ENCODE data around the gene TYW1. TPM values are rescaled to one million over a fixed set of nuclear protein-coding genes. Genes with fewer than 3 reads are reported as not detected.
"Not testable (repeated sequence)": the region's sequence is repeated elsewhere in the genome, so short reads cannot be mapped to it uniquely, and the experiment has no call there.

TYW1 gene
- total and polyA plus RNA-seq, 2 of the 4 experiments (the other 2 are of a cell fraction): 10.7 to 23.7 TPM

- CTCF ChIA-PET; H4K91ac ChIP-seq (ENCODE audit: insufficient read depth, low read depth, low read length); dilution Hi-C loops (cut with HindIII; ENCODE audit: low sequenced_read_pairs, unreplicated experiment); H2BK15ac ChIP-seq (ENCODE audit: low read depth, low read length); H3K4me1 ChIP-seq (ENCODE audit: control insufficient read depth, insufficient read depth, low read length); H2BK5ac ChIP-seq (ENCODE audit: low read depth, low read length, poor library complexity, severe bottlenecking); intact Hi-C loops (cut with micrococcal nuclease); H3K9me3 ChIP-seq (ENCODE audit: control insufficient read depth, insufficient read depth, low read length); in situ Hi-C loops (cut with MboI; ENCODE audit: low sequenced_read_pairs); H2AFZ ChIP-seq (replicated peaks; ENCODE audit: low read length, poor library complexity); DNase-seq; H3K9me1 ChIP-seq (ENCODE audit: insufficient read depth, low read length); H3K56ac ChIP-seq (ENCODE audit: extremely low read depth, insufficient read depth, low read length); H3K4me2 ChIP-seq (ENCODE audit: low read depth, low read length); H3K27me3 ChIP-seq (ENCODE audit: control insufficient read depth, insufficient read depth, low read length); H2BK20ac ChIP-seq (ENCODE audit: low read depth, low read length); H3K9ac ChIP-seq (ENCODE audit: low read depth, low read length); H2AK9ac ChIP-seq (replicated peaks; ENCODE audit: low read depth, low read length, poor library complexity); H2BK120ac ChIP-seq (ENCODE audit: low read depth, low read length); POLR2A ChIA-PET (ENCODE audit: unreplicated experiment); H3K4ac ChIP-seq (ENCODE audit: low read depth, low read length); H3K36me3 ChIP-seq (ENCODE audit: control insufficient read depth, insufficient read depth, low read length); H3K23ac ChIP-seq (ENCODE audit: low read depth, low read length); H3K27ac ChIP-seq (ENCODE audit: insufficient read depth, low read length); H3K4me3 ChIP-seq (ENCODE audit: insufficient read depth, low read depth, low read length); H4K8ac ChIP-seq (ENCODE audit: low read depth in 2 of 2, low read length in 2 of 2); H4K5ac ChIP-seq (ENCODE audit: low read depth, low read length); H3K14ac ChIP-seq (replicated peaks; ENCODE audit: low read depth, low read length); H3K18ac ChIP-seq (ENCODE audit: low read depth, low read length); BruUV-seq (replicated peaks); ATAC-seq (ENCODE audit: low read depth); H2AK5ac ChIP-seq (ENCODE audit: low read depth, low read length); H3K79me1 ChIP-seq (ENCODE audit: low read depth in 1 of 2, low read length in 2 of 2); H4K20me1 ChIP-seq (ENCODE audit: insufficient read depth, low read length): not testable (repeated sequence)
- WGBS, 2 experiments (ENCODE audit: extremely low coverage in 2 of 2, insufficient read length in 1 of 2): no CpG with 5 or more reads among the region's 3 CpGs
Measured at GRCh38 chr7:67171151-67171550, 174.5 kb downstream of the TYW1 start.
